Left ventricle myocardium superior (tissue), 1 donor: Measurements from ENCODE around the gene HAAO. TPM values are rescaled to one million over a fixed set of nuclear protein-coding genes. Genes with fewer than 3 reads are reported as not detected.
"Not testable (repeated sequence)": the region's sequence is repeated elsewhere in the genome, so short reads cannot be mapped to it uniquely, and the experiment has no call there.

Experiments
- ATAC-seq: fragments of 200-7000 bp; cut with Tn5 transposase; one replicate; pipeline ENCODE4 v1.9.1; 2020; ENCODE audit warnings: mild to moderate bottlenecking, moderate library complexity
- DNase-seq: peaks from one replicate; pipeline ENCODE4 v3.0.0-alpha.2; 2020
- intact Hi-C: fragments of 100-400 bp; cut with micrococcal nuclease; formaldehyde crosslinking; loops from one replicate; pipeline ENCODE4 v1.11.0; 2022
- long read RNA-seq: library from polyadenylated mRNA; unstranded; transcript quantifications from one replicate; pipeline ENCODE4 v2.0.0, GENCODE V29; 2021
- total RNA-seq: library from RNA; stranded (reverse); fragmentation: NEBNext Ultra II Directional; extraction: Animal tissue kit (Norgen Biotek cat#: 25700); gene quantifications from one replicate; pipeline ENCODE4 v1.2.1, GENCODE V29; 2021
- donor health status: DM: no; HTN: yes; CAD: no; lungs with severe emphysema.

HAAO gene
- 1.9 TPM for total RNA-seq
- long read RNA-seq, partial matches to known transcripts = 0 of 2 reads
- long read RNA-seq, other reads (novel, unspliced or antisense) = 1 of 2 reads

GRCh38 chr2:42792583-42793333 lies at the start of gene HAAO:
TSS of gene HAAO (minus strand) at chr2:42792583. CDS start at chr2:42792536, 47 bp downstream.
- DNase-seq (peak; percentile 80), ATAC-seq (peak; percentile 68)
- intact Hi-C loops = no loop called here

DNA sequence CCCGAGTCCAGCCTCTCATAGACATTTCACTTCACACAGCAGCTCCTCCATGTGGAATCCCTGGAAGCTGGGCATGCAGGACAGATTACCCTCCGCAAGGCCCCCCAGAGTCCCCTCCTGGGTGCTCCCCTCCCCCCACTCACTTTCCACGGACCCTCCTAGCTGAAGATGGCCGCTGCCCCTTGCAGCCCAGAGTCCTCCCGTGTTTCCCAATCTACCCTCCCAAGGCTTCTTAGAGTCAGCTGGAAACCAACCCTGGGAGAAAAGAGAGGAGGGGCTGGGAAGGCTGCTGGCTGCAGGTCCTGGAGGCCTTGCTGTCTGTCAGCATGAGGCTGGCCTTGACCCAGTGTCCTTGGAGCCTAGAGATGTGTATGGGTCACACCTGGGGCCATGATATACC lies 49.0 kb upstream of the HAAO start:
- no peak for ATAC-seq
- intact Hi-C loops = no loop called here
- DNase-seq = no peak

- intact Hi-C loops = no loop called here
- no peak for DNase-seq
- no peak for ATAC-seq
Observed at GRCh38 chr2:42840760-42841159, 48.4 kb upstream of the HAAO start.

- intact Hi-C loops = no loop called here
- peak; percentile 57 for ATAC-seq
- DNase-seq = no peak
Observed at GRCh38 chr2:42839809-42840501, 47.6 kb upstream of the HAAO start.

DNA sequence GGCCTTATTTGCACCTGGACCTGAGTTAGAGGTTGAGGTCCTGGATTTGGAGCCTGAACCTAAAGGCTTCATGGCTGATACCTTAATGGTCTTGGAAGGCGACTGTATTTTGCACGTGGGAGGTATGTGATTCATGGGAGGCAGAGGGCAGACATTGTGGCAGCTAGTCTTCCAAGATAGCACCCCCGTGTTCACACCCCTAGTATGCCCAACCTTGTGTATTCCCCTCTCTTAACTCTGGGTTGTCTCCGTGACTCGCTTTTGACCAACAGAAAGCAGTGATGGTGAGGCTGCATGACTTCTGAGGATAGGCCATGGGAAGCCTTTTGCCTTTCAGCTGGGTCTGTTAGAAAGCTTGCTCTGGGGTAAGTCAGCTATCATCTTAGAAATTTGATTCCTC lies 45.8 kb upstream of the HAAO start:
- ATAC-seq (no peak), DNase-seq (no peak)
- intact Hi-C loops = no loop called here

GRCh38 chr2:42835577-42836371 lies 43.4 kb upstream of the HAAO start:
- intact Hi-C loops = no loop called here
- DNase-seq (no peak), ATAC-seq (peak; percentile 81)

GRCh38 chr2:42834161-42834560 lies 41.8 kb upstream of the HAAO start:
- no peak for ATAC-seq
- DNase-seq = no peak
- intact Hi-C loops = no loop called here

GRCh38 chr2:42832289-42832634 lies 39.9 kb upstream of the HAAO start:
- DNase-seq (no peak), ATAC-seq (no peak)
- intact Hi-C loops = no loop called here

DNA sequence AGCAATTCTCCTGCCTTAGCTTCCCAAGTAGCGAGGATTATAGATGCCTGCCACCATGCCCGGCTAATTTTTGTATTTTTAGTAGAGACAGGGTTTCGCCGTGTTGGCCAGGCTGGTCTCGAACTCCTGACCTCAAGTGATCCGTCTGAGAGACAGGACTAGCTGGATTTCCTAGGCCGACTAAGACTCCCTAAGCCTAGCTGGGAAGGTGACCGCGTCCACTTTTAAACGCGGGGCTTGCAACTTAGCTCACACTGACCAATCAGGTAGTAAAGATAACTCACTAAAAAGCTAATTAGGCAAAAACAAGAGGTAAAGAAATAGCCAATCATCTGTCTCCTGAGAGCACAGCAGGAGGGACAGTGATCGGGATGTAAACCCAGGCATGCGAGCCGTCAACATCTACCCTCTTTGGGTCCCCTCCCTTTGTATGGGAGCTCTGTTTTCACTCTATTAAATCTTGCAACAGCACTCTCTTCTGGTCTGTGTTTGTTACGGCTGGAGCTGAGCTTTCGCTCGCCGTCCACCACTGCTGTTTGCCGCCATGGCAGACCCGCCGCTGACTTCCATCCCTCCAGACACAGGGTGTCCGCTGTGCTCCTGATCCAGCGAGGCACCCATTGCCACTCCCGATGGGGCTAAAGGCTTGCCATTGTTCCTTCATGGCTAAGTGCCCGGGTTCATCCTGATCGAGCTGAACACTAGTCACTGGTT lies 39.3 kb upstream of the HAAO start:
- DNase-seq, intact Hi-C loops: not testable (repeated sequence)

DNA sequence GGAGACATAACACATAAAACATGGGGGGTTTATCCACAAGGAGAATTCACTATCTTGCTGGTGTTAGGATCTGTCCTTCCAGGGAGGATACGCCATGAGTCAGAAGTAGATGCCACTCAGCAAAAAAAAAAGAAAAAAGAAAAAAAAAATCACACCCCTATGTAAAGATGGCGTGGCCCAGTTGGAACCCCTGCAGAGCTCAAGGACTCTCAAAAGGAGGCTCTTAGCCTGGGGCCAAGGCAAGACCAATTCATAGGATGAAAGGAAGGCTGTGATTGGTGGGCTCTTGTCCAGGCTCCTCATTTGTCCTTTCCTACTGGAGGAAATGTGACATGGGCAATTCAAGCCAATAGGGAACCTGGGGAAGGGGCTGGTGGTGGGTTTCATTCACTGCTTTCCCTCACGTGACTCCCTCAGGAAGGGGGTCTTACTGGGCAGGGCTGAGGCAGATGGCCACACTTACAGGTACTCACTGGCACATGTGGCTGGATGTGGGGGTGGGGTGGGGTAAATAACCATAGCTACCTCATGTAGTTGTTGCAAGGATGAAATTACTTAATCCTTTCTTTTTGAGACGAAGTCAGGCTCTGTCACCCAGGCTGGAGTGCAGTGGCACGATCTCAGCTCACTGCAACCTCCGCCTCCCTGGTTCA lies 38.7 kb upstream of the HAAO start:
- DNase-seq (no peak), ATAC-seq (no peak)
- intact Hi-C loops = no loop called here

More for the DNA sequence above, 39.3 kb upstream of the HAAO start:
- not testable (repeated sequence) for ATAC-seq

DNA sequence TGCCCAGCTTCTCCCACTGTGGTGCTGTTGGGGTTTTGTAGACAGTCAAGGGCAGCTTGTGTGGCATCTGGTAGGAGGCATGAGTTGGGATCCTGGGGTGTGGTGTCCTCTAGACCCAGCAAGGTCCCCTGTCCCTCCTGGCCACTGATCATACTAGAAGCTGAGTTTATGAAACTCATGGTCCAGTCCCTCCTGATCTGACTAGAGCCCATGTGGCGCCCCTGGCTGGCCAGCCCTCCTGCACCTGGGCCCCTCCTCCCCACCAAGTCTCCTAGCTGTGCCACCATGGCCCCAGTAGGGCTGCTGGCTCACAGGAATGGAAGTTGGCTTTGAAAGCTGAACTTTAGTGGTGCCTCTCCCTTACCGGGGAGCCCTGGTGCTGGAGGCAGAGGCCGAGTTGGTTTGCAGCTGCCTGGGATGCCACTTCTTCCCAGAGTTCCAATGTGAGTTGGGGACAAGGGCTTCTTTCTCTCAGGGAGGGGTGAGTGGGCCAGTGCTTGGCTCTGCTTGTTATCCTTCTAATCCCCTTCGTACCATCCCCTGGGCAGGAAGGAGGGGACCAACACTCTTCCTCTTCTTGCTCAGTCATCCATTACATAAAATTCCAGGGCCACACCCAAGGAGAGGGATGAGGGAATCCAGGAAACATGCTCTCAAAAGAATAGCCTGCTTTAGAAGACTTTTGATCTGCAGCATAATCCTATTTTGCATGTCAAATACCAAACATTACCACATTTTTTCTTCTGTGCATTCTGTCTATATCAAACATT lies 37.5 kb upstream of the HAAO start:
- ATAC-seq = no peak
- intact Hi-C loops = loop anchor here (10.0 kb wide), 1 partner anchor 745 kb away; no protein-coding TSS in a partner anchor
- DNase-seq = no peak

GRCh38 chr2:42828487-42829425 lies 36.4 kb upstream of the HAAO start:
- ATAC-seq (peak; percentile 93), DNase-seq (peak; percentile 85)
- intact Hi-C loops = loop anchor here (10.0 kb wide), 1 partner anchor 746 kb away; no protein-coding TSS in a partner anchor

- intact Hi-C loops = loop anchor here (10.0 kb wide), 1 partner anchor 747 kb away; no protein-coding TSS in a partner anchor
- ATAC-seq (peak; percentile 92), DNase-seq (peak; percentile 96)
Observed at GRCh38 chr2:42827647-42828486, 35.5 kb upstream of the HAAO start.

GRCh38 chr2:42826231-42826630 lies 33.8 kb upstream of the HAAO start:
- intact Hi-C loops = loop anchor here (10.0 kb wide), 1 partner anchor 749 kb away; no protein-coding TSS in a partner anchor

DNA sequence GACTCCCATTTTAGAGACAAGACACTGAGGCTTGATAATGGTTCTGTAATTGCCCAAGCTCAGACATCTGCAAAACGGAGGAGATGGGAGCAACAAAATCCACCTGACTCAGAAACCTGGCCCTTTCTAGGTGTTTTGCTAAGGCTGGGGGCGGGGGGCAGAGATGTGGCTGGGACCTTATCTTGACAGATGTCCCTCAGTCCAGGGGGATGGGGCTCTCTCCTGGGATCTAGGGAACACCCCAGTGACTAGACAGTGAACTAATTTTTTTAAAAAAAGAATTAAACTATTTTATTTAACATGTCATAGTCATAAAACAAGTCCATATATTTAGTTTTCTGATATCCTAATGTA lies 32.0 kb upstream of the HAAO start:
- ATAC-seq = no peak
- intact Hi-C loops = loop anchor here (10.0 kb wide), 1 partner anchor 750 kb away; no protein-coding TSS in a partner anchor
- no peak for DNase-seq

More at GRCh38 chr2:42826231-42826630, 33.8 kb upstream of the HAAO start:
- ATAC-seq = no peak
- DNase-seq = no peak
